Vagina (tissue), 2 donors: ENCODE data around the gene DACT2. TPM values are rescaled to one million over a fixed set of nuclear protein-coding genes. Genes with fewer than 3 reads are reported as not detected.

Experiments used
- DNase-seq, 2 donors: peaks; one replicate each; pipeline ENCODE4 v3.0.0-alpha.2; 2017; ENCODE audit errors: extremely low spot score in 2 of 2
- H3K27ac ChIP-seq: fragments of 200-600 bp; sonication (generic); one replicate; pipeline ENCODE4 v1.5.1; 2019
- H3K27me3 ChIP-seq: fragments of 200-600 bp; sonication (generic); one replicate; pipeline ENCODE4 v1.5.1; 2019
- H3K36me3 ChIP-seq, 2 donors: fragments of 200-600 bp; sonication (generic); one replicate each; pipeline ENCODE4 v1.5.1; 2017 to 2019
- H3K4me1 ChIP-seq: fragments of 200-600 bp; sonication (generic); one replicate; pipeline ENCODE4 v1.5.1; 2019
- H3K4me3 ChIP-seq, 2 donors: fragments of 200-600 bp; sonication (generic); 1 replicate in 1 of 2; 2 replicates in 1 of 2; pipeline ENCODE4 v1.5.1; 2016 to 2019
- H3K9me3 ChIP-seq: fragments of 200-600 bp; sonication (generic); one replicate; pipeline ENCODE4 v1.5.1; 2019
- POLR2A ChIP-seq, 2 donors: fragments of 450-650 bp; IDR thresholded peaks; one replicate each; pipeline ENCODE4 v1.6.1; 2017; ENCODE audit warnings: antibody characterized with exemption in 2 of 2, mild to moderate bottlenecking in 2 of 2, moderate library complexity in 2 of 2
- POLR2AphosphoS5 ChIP-seq, 2 donors: sonication (generic); formaldehyde crosslinking; IDR thresholded peaks; one replicate each; pipeline ENCODE4 v1.9.0; 2017; ENCODE audit warnings: antibody characterized with exemption in 2 of 2, mild to moderate bottlenecking in 2 of 2, low read depth in 1 of 2; ENCODE audit not compliant: insufficient read depth in 1 of 2
- intact Hi-C: fragments of 100-400 bp; cut with DNase I; formaldehyde crosslinking; loops from one replicate; pipeline ENCODE4 v1.15.1; 2023
- total RNA-seq: library from RNA; depleted of rRNA; stranded (reverse); fragments of >200 nt; gene quantifications from one replicate; pipeline ENCODE4 v1.2.3, GENCODE V29; 2016
- TF ChIP-seq, protein P1 (sequence below), 3 experiments: fragments of 450-650 bp in 2 of 3; fragments of 200-600 bp in 1 of 3; sonication (generic) in 1 of 3; IDR thresholded peaks; one replicate each; pipeline ENCODE4 v1.5.1; 2017 to 2019; ENCODE audit warnings: antibody characterized with exemption in 3 of 3, mild to moderate bottlenecking in 2 of 3, moderate library complexity in 2 of 3

The DACT2 gene
- total RNA-seq, 1 donor from 2014 or later, result 1.5 TPM

DNA sequence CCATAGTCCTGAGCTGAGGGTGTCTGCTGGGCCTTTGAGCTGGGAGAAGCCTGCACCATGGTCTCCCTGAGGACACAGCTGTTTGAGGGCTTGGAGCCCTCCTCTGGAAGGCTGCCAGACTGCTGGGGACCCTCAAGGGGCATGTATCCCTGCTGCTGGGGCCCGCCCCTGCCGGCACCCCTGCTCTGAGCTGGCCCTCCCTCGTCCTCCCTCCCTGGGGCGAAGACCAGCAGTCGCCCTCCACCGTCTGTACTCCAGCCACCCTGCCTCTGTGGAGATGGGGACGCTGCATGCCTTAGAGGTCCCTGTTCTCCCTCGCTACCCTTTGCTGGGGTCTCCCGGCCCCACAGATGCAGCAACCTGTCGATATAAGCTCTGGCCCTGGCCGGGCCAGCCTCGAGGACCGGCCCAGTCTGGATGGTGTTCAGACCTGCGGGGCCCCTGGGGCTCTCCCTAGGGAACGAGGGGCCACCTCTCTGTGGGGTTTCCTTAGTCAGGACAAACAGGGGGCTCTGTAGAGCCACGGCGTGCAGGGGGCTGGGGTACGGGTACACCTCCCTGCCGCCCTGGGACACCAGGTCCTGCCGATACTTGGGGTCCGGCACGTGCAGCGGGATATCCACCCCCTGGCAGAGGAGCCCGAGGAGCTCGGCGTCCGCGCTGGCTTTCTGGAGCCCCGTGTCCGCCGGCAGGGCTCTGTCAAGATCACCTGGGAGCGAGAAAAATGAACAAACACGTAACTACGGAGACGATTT, 11.0 kb downstream of the DACT2 start:
- no peaks in the 10 kb centered on the region for H3K27me3 ChIP-seq
- DNase-seq, result no peak
- TF ChIP-seq POLR2A (IDR thresholded peaks at IDR 0.05) (no peak), POLR2AphosphoS5 (IDR thresholded peaks at IDR 0.05; ENCODE audit: insufficient read depth in 1 of 2, low read depth in 1 of 2) (no peak)
- TF ChIP-seq, protein P1, sequence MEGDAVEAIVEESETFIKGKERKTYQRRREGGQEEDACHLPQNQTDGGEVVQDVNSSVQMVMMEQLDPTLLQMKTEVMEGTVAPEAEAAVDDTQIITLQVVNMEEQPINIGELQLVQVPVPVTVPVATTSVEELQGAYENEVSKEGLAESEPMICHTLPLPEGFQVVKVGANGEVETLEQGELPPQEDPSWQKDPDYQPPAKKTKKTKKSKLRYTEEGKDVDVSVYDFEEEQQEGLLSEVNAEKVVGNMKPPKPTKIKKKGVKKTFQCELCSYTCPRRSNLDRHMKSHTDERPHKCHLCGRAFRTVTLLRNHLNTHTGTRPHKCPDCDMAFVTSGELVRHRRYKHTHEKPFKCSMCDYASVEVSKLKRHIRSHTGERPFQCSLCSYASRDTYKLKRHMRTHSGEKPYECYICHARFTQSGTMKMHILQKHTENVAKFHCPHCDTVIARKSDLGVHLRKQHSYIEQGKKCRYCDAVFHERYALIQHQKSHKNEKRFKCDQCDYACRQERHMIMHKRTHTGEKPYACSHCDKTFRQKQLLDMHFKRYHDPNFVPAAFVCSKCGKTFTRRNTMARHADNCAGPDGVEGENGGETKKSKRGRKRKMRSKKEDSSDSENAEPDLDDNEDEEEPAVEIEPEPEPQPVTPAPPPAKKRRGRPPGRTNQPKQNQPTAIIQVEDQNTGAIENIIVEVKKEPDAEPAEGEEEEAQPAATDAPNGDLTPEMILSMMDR (IDR thresholded peaks at IDR 0.05), result no peak
- peaks cover 7% of the 10 kb centered on the region for H3K4me1 ChIP-seq
- intact Hi-C loops, result no loop called here
- H3K9me3 ChIP-seq, result no peaks in the 10 kb centered on the region
- H3K4me3 ChIP-seq, result no peak overlapping the region
- H3K27ac ChIP-seq, result no peak overlapping the region
- H3K36me3 ChIP-seq, result no peaks in the 10 kb centered on the region

DNA sequence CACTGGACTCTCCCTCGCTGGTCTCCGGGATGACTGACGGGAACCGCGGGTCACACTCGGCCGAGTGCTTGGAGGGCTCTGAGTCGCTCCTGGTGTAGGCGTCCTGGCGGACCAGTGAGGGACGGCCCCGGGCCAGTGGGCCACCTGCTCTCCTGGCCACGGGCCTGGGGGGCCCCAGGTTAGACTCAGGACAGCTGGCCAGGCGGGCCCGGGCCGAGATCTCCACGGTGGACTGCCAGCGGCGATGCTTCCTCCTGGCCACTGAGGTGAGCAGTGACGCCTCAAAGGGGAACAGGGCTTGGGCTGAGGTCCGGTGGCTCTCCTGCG, 11.9 kb downstream of the DACT2 start:
- no peak overlapping the region for H3K4me3 ChIP-seq
- H3K4me1 ChIP-seq, result no peaks in the 10 kb centered on the region
- intact Hi-C loops, result no loop called here
- TF ChIP-seq, protein P1 (IDR thresholded peaks at IDR 0.05), result no peak
- no peak for TF ChIP-seq POLR2A (IDR thresholded peaks at IDR 0.05)
- no peak for TF ChIP-seq POLR2AphosphoS5 (IDR thresholded peaks at IDR 0.05; ENCODE audit: insufficient read depth in 1 of 2, low read depth in 1 of 2)
- H3K9me3 ChIP-seq, result no peaks in the 10 kb centered on the region
- no peak for DNase-seq
- no peaks in the 10 kb centered on the region for H3K36me3 ChIP-seq
- H3K27me3 ChIP-seq, result no peaks in the 10 kb centered on the region
- H3K27ac ChIP-seq, result no peak overlapping the region

DNA sequence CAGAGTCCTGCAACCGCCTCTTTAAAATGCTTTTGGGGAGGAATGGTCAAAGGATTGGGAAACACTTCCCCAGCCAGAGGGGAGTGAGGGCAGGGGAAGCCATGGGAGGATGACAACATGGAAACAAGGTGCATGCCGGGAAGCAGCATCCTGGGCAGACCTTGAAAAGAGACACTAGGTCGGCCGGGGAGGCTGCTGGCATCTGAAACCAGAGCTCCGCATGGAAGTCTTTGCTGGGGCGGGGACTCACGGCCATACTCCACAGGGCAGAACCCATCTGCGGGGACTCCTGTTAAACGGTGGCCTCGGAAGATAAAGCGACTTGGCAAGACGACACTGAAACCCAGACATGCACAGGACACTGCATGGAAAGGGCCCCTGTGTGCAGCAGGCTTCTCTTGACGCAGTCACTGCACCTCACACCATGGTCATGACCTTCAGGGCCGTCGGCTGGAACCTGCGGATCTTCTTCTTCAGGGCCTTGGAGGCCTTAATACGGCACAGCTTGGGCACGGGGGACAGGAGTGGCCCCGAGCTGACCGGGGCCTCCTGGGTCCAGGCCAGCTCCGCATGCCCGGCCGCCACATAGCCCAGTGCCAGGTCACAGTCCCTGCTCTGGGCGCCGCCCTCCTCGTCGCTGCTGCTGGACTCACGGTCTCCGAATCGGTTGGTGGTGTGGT, 12.4 kb downstream of the DACT2 start:
- no peaks in the 10 kb centered on the region for H3K36me3 ChIP-seq
- H3K27me3 ChIP-seq, result no peaks in the 10 kb centered on the region

DNA sequence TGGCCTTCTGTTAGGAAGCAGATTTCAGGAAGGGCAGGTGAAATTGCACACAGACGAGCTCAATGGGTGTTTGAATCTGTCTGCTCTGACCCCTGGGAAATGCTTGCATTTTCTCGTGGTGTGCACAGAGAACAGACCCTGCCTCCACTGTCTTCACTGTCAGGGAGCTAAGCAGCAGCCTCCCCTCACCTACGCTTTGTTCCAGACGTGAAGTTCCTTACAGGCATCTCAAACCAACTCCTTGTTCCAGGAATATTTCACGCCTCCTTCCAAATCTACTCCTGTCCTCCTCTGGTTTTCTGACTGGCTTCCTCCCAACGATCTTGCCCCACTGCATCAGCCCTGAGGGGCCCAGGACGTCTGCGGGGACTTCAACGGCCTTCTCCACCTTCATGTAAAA, 13.7 kb downstream of the DACT2 start:
- no peak for DNase-seq
- Histone ChIP-seq H3K4me3 (no peak overlapping the region), H3K36me3 (no peaks in the 10 kb centered on the region), H3K9me3 (no peaks in the 10 kb centered on the region), H3K4me1 (no peaks in the 10 kb centered on the region), H3K27me3 (no peaks in the 10 kb centered on the region), H3K27ac (no peak overlapping the region)
- TF ChIP-seq, protein P1 (IDR thresholded peaks at IDR 0.05), result no peak
- TF ChIP-seq POLR2A (IDR thresholded peaks at IDR 0.05), result no peak
- TF ChIP-seq POLR2AphosphoS5 (IDR thresholded peaks at IDR 0.05; ENCODE audit: insufficient read depth in 1 of 2, low read depth in 1 of 2), result no peak
- intact Hi-C loops, result no loop called here

More for the DNA sequence above, 12.4 kb downstream of the DACT2 start:
- no peak for DNase-seq
- Histone ChIP-seq H3K9me3 (no peaks in the 10 kb centered on the region), H3K27ac (no peak overlapping the region), H3K4me1 (no peaks in the 10 kb centered on the region), H3K4me3 (no peak overlapping the region)
- no peak for TF ChIP-seq POLR2A (IDR thresholded peaks at IDR 0.05)
- TF ChIP-seq, protein P1 (IDR thresholded peaks at IDR 0.05), result no peak
- intact Hi-C loops, result no loop called here

DNA sequence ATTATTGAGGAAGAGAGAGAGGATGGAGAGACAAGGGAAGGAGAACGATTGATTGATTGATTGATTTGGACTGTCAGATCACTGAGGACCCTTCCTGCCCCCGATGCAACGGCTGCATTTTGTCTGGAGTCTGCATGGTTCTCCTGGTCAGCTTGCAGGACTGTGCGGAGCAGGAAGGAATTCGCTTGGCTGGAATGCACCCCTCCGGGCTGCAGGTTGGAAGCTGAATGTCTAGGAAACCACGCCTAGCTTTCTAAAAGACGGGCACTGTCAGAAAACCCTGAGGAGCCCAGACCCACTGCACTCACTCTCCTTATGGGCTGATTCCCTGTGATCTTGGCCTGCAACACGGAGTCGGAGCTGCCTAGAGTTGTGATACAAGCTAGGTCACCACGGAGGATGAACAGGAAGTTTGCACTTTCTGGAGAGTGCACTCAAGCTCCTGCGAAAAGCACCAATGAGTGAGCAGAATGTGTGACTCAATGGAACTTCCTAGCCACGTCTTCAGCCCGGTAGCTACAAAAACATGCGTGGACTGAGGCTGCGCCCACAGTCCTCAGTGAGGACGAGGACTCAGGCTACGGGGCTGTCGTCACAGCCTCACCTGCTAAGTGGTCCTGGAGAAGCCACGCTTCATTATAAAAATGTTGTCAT, 14.4 kb downstream of the DACT2 start:
- intact Hi-C loops, result no loop called here

More for the DNA sequence above, 14.4 kb downstream of the DACT2 start:
- Histone ChIP-seq H3K4me3 (no peak overlapping the region), H3K36me3 (no peaks in the 10 kb centered on the region), H3K4me1 (no peaks in the 10 kb centered on the region), H3K27ac (no peak overlapping the region), H3K27me3 (no peaks in the 10 kb centered on the region), H3K9me3 (no peaks in the 10 kb centered on the region)
- TF ChIP-seq POLR2AphosphoS5 (IDR thresholded peaks at IDR 0.05; ENCODE audit: insufficient read depth in 1 of 2, low read depth in 1 of 2) (no peak), POLR2A (IDR thresholded peaks at IDR 0.05) (no peak)
- TF ChIP-seq, protein P1 (IDR thresholded peaks at IDR 0.05), result no peak
- DNase-seq, result no peak
